ENCODE results near the gene PHACTR2. TPM values are rescaled to one million over a fixed set of nuclear protein-coding genes. Genes with fewer than 3 reads are reported as not detected.

PHACTR2 gene
- total RNA-seq, 1 experiment from 2014 or later = 27.6 TPM

DNA sequence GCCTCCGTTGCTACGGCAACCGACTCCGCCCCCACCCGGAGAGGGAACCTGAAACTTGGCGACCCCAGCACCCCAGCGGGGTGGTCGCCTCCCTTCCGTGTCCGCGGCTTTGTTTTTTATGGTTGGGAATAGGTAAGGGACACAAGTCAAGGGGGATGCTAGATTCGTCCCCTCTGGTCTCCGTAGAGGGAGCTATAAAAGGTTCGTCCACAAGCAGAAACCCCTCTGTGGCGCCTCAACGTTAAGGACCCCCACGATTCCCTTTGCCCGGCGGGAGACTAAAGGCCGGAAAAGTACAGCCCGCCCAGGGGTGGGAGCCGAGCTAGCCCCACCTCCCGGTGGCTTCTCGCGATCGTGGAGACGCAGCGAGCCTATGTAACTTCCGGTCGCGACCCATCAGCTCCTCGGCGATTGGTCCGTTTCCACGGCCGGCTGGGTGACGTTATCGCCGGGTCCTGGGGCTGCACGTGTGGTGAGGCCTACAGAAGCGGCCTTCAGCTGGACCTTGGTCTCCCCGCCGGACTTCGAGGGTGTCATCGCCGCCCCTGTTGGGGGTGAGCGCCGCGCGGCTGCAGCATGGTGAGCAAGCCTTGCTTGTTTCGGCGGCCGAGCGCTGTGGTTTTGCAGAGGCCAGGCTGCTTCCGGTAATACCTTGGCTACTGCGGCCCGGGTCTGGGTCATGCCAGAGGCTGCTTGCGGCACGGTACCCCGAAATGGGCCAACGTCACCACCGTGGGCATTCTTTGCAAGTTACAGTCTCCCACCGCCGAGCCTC is 165.3 kb downstream of the PHACTR2 start, which contains the start of gene LTV1 (continued):
- TF ChIP-seq, protein P1, sequence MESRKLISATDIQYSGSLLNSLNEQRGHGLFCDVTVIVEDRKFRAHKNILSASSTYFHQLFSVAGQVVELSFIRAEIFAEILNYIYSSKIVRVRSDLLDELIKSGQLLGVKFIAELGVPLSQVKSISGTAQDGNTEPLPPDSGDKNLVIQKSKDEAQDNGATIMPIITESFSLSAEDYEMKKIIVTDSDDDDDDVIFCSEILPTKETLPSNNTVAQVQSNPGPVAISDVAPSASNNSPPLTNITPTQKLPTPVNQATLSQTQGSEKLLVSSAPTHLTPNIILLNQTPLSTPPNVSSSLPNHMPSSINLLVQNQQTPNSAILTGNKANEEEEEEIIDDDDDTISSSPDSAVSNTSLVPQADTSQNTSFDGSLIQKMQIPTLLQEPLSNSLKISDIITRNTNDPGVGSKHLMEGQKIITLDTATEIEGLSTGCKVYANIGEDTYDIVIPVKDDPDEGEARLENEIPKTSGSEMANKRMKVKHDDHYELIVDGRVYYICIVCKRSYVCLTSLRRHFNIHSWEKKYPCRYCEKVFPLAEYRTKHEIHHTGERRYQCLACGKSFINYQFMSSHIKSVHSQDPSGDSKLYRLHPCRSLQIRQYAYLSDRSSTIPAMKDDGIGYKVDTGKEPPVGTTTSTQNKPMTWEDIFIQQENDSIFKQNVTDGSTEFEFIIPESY (IDR thresholded peaks at IDR 0.05; ENCODE audit: extremely low read depth, insufficient replicate concordance, low read length) = peak; percentile 97
- peak; percentile 65 for TF ChIP-seq POLR2A (IDR thresholded peaks at IDR 0.05; ENCODE audit: borderline replicate concordance, extremely low read depth, insufficient read depth, insufficient read length)
- TF ChIP-seq SIN3A (IDR thresholded peaks at IDR 0.05; ENCODE audit: low read depth) = peak; percentile 99
- peak; percentile 91 for TF ChIP-seq POLR2AphosphoS5 (IDR thresholded peaks at IDR 0.05; ENCODE audit: low read depth, low read length)
- TF ChIP-seq, protein P2, sequence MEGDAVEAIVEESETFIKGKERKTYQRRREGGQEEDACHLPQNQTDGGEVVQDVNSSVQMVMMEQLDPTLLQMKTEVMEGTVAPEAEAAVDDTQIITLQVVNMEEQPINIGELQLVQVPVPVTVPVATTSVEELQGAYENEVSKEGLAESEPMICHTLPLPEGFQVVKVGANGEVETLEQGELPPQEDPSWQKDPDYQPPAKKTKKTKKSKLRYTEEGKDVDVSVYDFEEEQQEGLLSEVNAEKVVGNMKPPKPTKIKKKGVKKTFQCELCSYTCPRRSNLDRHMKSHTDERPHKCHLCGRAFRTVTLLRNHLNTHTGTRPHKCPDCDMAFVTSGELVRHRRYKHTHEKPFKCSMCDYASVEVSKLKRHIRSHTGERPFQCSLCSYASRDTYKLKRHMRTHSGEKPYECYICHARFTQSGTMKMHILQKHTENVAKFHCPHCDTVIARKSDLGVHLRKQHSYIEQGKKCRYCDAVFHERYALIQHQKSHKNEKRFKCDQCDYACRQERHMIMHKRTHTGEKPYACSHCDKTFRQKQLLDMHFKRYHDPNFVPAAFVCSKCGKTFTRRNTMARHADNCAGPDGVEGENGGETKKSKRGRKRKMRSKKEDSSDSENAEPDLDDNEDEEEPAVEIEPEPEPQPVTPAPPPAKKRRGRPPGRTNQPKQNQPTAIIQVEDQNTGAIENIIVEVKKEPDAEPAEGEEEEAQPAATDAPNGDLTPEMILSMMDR (IDR thresholded peaks at IDR 0.05 in 2 of 3, conservative IDR thresholded peaks at IDR 0.05 in 1 of 3; ENCODE audit: borderline replicate concordance in 1 of 3, insufficient read depth in 1 of 3, low read depth in 2 of 3, low read length in 2 of 3) = no peak
- no peak for TF ChIP-seq EZH2phosphoT487 (IDR thresholded peaks at IDR 0.05; ENCODE audit: borderline replicate concordance)
- TF ChIP-seq EZH2 (IDR thresholded peaks at IDR 0.05) = no peak
- TF ChIP-seq SRF (IDR thresholded peaks at IDR 0.05; ENCODE audit: low read depth) = no peak
- TF ChIP-seq JUND (IDR thresholded peaks at IDR 0.05) = no peak
- peak; percentile 90 for TF ChIP-seq SP1 (IDR thresholded peaks at IDR 0.05; ENCODE audit: low read depth)
- TF ChIP-seq, protein P3, sequence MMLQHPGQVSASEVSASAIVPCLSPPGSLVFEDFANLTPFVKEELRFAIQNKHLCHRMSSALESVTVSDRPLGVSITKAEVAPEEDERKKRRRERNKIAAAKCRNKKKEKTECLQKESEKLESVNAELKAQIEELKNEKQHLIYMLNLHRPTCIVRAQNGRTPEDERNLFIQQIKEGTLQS (IDR thresholded peaks at IDR 0.05) = no peak
- TF ChIP-seq ZNF274 (IDR thresholded peaks at IDR 0.05; ENCODE audit: low read depth, low read length) = no peak
- TF ChIP-seq CBX3 (IDR thresholded peaks at IDR 0.05; ENCODE audit: low read depth) = peak; percentile 31; the same call in 1 of the 2 replicates
- no peak for TF ChIP-seq FOSL1 (IDR thresholded peaks at IDR 0.05; ENCODE audit: low read depth)
